ENCODE results near the gene DHX35. TPM values are rescaled to one million over a fixed set of nuclear protein-coding genes. Genes with fewer than 3 reads are reported as not detected.

The DHX35 gene
- polyA plus RNA-seq, 3 donors, result 3.0 to 7.4 (median 6.9) TPM

- no peak overlapping the region for H3K27ac ChIP-seq (ENCODE audit: low read depth, low read length)
- WGBS, 3 donors, result 92 to 95% (median 94%) methylated on average over 6 of the region's 6 CpGs
Observed at GRCh38 chr20:39040116-39040515, 78.0 kb downstream of the DHX35 start.

GRCh38 chr20:39041067-39041466 lies 78.9 kb downstream of the DHX35 start:
- H3K27ac ChIP-seq (ENCODE audit: low read depth, low read length), result no peak overlapping the region
- 90 to 95% (median 93%) methylated on average over 7 of the region's 7 CpGs for WGBS, 3 donors

GRCh38 chr20:39042279-39043150 lies 80.4 kb downstream of the DHX35 start:
- WGBS, 3 donors, result 86 to 92% (median 88%) methylated on average over 15 of the region's 15 CpGs
- H3K27ac ChIP-seq (ENCODE audit: low read depth, low read length), result no peak overlapping the region

- 93 to 97% (median 94%) methylated on average over 6 of the region's 6 CpGs for WGBS, 3 donors
- H3K27ac ChIP-seq (ENCODE audit: low read depth, low read length), result no peak overlapping the region
Observed at GRCh38 chr20:39044501-39044900, 82.4 kb downstream of the DHX35 start.

- 73 to 80% (median 76%) methylated on average over 8 of the region's 8 CpGs for WGBS, 3 donors
- no peak overlapping the region for H3K27ac ChIP-seq (ENCODE audit: low read depth, low read length)
Observed at GRCh38 chr20:39045676-39046075, 83.5 kb downstream of the DHX35 start.

GRCh38 chr20:39047417-39047985 lies 85.4 kb downstream of the DHX35 start:
- 57 to 72% (median 62%) methylated on average over 9 to 10 of the region's 10 CpGs for WGBS, 3 donors
- H3K27ac ChIP-seq (ENCODE audit: low read depth, low read length), result no peak overlapping the region

GRCh38 chr20:39048000-39048696 lies 86.0 kb downstream of the DHX35 start:
- no peak overlapping the region for H3K27ac ChIP-seq (ENCODE audit: low read depth, low read length)
- WGBS, 3 donors, result 18 to 27% (median 25%) methylated on average over 4 of the region's 4 CpGs

GRCh38 chr20:39049148-39049547 lies 87.0 kb downstream of the DHX35 start:
- H3K27ac ChIP-seq (ENCODE audit: low read depth, low read length), result no peak overlapping the region
- WGBS, 3 donors, result 77 to 95% (median 90%) methylated on average over 2 of the region's 2 CpGs

- 1% methylated on average over 52 to 69 of the region's 69 CpGs for WGBS, 3 donors
- H3K27ac ChIP-seq (ENCODE audit: low read depth, low read length), result no peak overlapping the region
Observed at GRCh38 chr20:39049684-39050554, 87.8 kb downstream of the DHX35 start.

GRCh38 chr20:39050555-39050902 lies 88.4 kb downstream of the DHX35 start:
- 54 to 64% (median 63%) methylated on average over 4 of the region's 4 CpGs for WGBS, 3 donors
- H3K27ac ChIP-seq (ENCODE audit: low read depth, low read length), result no peak overlapping the region

GRCh38 chr20:39052676-39053075 lies 90.5 kb downstream of the DHX35 start:
- 80 to 93% (median 91%) methylated on average over 8 of the region's 8 CpGs for WGBS, 3 donors
- H3K27ac ChIP-seq (ENCODE audit: low read depth, low read length), result no peak overlapping the region

- no peak overlapping the region for H3K27ac ChIP-seq (ENCODE audit: low read depth, low read length)
- WGBS, 3 donors, result 66 to 81% (median 69%) methylated on average over 7 of the region's 7 CpGs
Observed at GRCh38 chr20:39057143-39057542, 95.0 kb downstream of the DHX35 start.

- no peak overlapping the region for H3K27ac ChIP-seq (ENCODE audit: low read depth, low read length)
- 65 to 69% (median 66%) methylated on average over 4 of the region's 4 CpGs for WGBS, 3 donors
Observed at GRCh38 chr20:39057911-39058310, 95.8 kb downstream of the DHX35 start.

GRCh38 chr20:39059036-39059435 lies 96.9 kb downstream of the DHX35 start:
- 85 to 91% (median 85%) methylated on average over 9 of the region's 9 CpGs for WGBS, 3 donors
- no peak overlapping the region for H3K27ac ChIP-seq (ENCODE audit: low read depth, low read length)

- no peak overlapping the region for H3K27ac ChIP-seq (ENCODE audit: low read depth, low read length)
- 39 to 53% (median 47%) methylated on average over 14 of the region's 14 CpGs for WGBS, 3 donors
Observed at GRCh38 chr20:39066471-39067242, 104.5 kb downstream of the DHX35 start.

- no peak overlapping the region for H3K27ac ChIP-seq (ENCODE audit: low read depth, low read length)
- WGBS, 3 donors, result 72 to 81% (median 79%) methylated on average over 5 of the region's 5 CpGs
Observed at GRCh38 chr20:39067526-39068216, 105.5 kb downstream of the DHX35 start.

- WGBS, 3 donors, result 43 to 59% (median 43%) methylated on average over 6 of the region's 6 CpGs
- H3K27ac ChIP-seq (ENCODE audit: low read depth, low read length), result no peak overlapping the region
Observed at GRCh38 chr20:39069976-39070375, 107.8 kb downstream of the DHX35 start.
